HG03066 (cell line): Measurements from ENCODE around the gene SEMA5B.

Source experiments
- ATAC-seq: cut with Tn5 transposase; IDR thresholded peaks from one replicate; pipeline ENCODE4 v1.9.1; 2021; ENCODE audit warnings: low read depth; ENCODE audit not compliant: unreplicated experiment

The SEMA5B gene

GRCh38 chr3:122975163-122975923 lies 52.2 kb downstream of the SEMA5B start:
- peak; percentile 53 for ATAC-seq

- ATAC-seq: peak; percentile 2
These were observed 52.8 kb downstream of the SEMA5B start for GRCh38 chr3:122974764-122975162.

- ATAC-seq: no peak
These were observed 53.5 kb downstream of the SEMA5B start for GRCh38 chr3:122973893-122974615.

GRCh38 chr3:122972141-122972540 lies 55.4 kb downstream of the SEMA5B start:
- no peak for ATAC-seq

- no peak for ATAC-seq
These were observed 57.7 kb downstream of the SEMA5B start for GRCh38 chr3:122969585-122970469.

- no peak for ATAC-seq
These were observed 59.8 kb downstream of the SEMA5B start for GRCh38 chr3:122967765-122968164.

GRCh38 chr3:122967356-122967755 lies 60.2 kb downstream of the SEMA5B start:
- no peak for ATAC-seq

GRCh38 chr3:122966045-122966444 lies 61.5 kb downstream of the SEMA5B start:
- no peak for ATAC-seq

GRCh38 chr3:122964811-122965210 lies 62.8 kb downstream of the SEMA5B start:
- no peak for ATAC-seq

- ATAC-seq: no peak
These were observed 65.4 kb downstream of the SEMA5B start for GRCh38 chr3:122962149-122962548.

- ATAC-seq: no peak
These were observed 66.4 kb downstream of the SEMA5B start for GRCh38 chr3:122961146-122961545.

GRCh38 chr3:122960652-122961051 lies 66.9 kb downstream of the SEMA5B start:
- no peak for ATAC-seq

- ATAC-seq: no peak
These were observed 68.2 kb downstream of the SEMA5B start for GRCh38 chr3:122959339-122959738.

- ATAC-seq: no peak
These were observed 69.6 kb downstream of the SEMA5B start for GRCh38 chr3:122957707-122958689.

- ATAC-seq: no peak
These were observed 70.7 kb downstream of the SEMA5B start for GRCh38 chr3:122956693-122957455.

- ATAC-seq: no peak
These were observed 71.5 kb downstream of the SEMA5B start for GRCh38 chr3:122955916-122956692.

GRCh38 chr3:122952520-122952919 lies 75.0 kb downstream of the SEMA5B start:
- ATAC-seq: peak; percentile 65

- no peak for ATAC-seq
These were observed 79.2 kb downstream of the SEMA5B start for GRCh38 chr3:122948408-122948807.
